HUES48 (cell line): ENCODE measurements around the gene ST6GAL1.
"Not testable (repeated sequence)": the region's sequence is repeated elsewhere in the genome, so short reads cannot be mapped to it uniquely, and the experiment has no call there.

ENCODE experiments used
- H3K27ac ChIP-seq: one replicate; pipeline ENCODE4 v1.7.0; 2013; ENCODE audit warnings: low read depth, low read length, inconsistent platforms
- H3K27me3 ChIP-seq: 2 replicates; pipeline ENCODE4 v1.6.1; 2013; ENCODE audit warnings: mild to moderate bottlenecking, low read length; ENCODE audit not compliant: control insufficient read depth, insufficient read depth
- H3K36me3 ChIP-seq: 2 replicates; pipeline ENCODE4 v1.6.1; 2013; ENCODE audit warnings: low read length; ENCODE audit not compliant: control insufficient read depth, insufficient read depth
- H3K4me1 ChIP-seq: 2 replicates; pipeline ENCODE4 v1.6.1; 2013; ENCODE audit warnings: mild to moderate bottlenecking, low read length; ENCODE audit not compliant: control insufficient read depth, insufficient read depth
- H3K4me3 ChIP-seq: 2 replicates; pipeline ENCODE4 v1.5.1; 2013; ENCODE audit warnings: mild to moderate bottlenecking, low read depth, low read length
- H3K9ac ChIP-seq: 2 replicates; pipeline ENCODE4 v1.6.1; 2013; ENCODE audit warnings: mild to moderate bottlenecking, low read depth, low read length, moderate library complexity
- H3K9me3 ChIP-seq: 2 replicates; pipeline ENCODE4 v1.6.1; 2013; ENCODE audit warnings: low read length; ENCODE audit not compliant: control insufficient read depth, insufficient read depth

Gene ST6GAL1

DNA sequence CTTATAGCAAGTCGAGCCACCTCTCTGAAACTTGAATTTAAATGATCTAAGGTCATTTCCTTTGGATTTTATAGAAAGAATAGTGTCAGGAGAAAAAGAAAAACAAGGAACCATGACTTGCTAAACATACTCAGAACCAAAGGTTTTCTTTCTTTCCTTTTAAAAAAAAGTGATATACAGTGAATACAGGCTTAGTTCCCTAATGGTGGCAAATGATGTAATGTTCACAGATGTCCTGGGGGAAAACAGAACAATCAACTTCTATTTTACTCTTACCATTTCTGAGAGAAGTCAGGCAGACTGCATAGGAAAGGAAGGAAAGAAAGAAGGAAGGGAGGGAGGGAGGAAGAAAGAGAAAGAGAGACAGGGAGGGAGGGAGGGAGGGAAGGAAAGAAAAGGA is 56.5 kb downstream of the ST6GAL1 start:
- Histone ChIP-seq H3K4me1 (no peaks in the 10 kb centered on the region), H3K27me3 (no peaks in the 10 kb centered on the region), H3K9me3 (no peaks in the 10 kb centered on the region), H3K9ac (no peak overlapping the region), H3K4me3 (no peak overlapping the region), H3K27ac (no peak overlapping the region), H3K36me3 (peaks cover 61% of the 10 kb centered on the region)

DNA sequence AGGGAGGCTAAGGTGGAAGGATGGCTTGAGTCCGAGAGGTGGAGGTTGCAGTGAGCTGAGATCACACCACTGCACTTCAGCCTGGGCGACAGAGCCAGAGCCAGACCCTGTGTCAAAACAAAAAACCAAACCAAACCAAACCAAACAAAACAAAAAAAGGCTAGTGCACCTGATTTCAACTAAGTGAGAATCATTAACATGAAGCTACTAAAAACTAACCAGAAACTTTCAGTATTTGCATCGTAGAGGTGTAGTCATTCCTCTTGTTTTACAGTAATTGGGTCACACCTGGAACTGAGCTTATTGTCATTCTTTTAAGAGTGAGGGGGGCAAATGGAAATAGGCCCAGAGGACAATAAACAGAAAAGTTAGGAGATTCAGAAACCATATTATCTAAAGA is 58.5 kb downstream of the ST6GAL1 start:
- H3K9ac ChIP-seq = no peak overlapping the region

GRCh38 chr3:186989429-186989828 is 59.1 kb downstream of the ST6GAL1 start:
- H3K27ac ChIP-seq = no peak overlapping the region

More for the DNA sequence above, 58.5 kb downstream of the ST6GAL1 start:
- Histone ChIP-seq H3K36me3 (peaks cover 45% of the 10 kb centered on the region), H3K4me1 (peaks cover 12% of the 10 kb centered on the region), H3K4me3 (no peak overlapping the region), H3K27me3 (no peaks in the 10 kb centered on the region), H3K27ac (no peak overlapping the region), H3K9me3 (no peaks in the 10 kb centered on the region)

GRCh38 chr3:186990277-186990676 is 60.0 kb downstream of the ST6GAL1 start:
- peaks cover 18% of the 10 kb centered on the region for H3K4me1 ChIP-seq
- H3K27ac ChIP-seq = no peak overlapping the region
- H3K4me3 ChIP-seq = no peak overlapping the region
- no peaks in the 10 kb centered on the region for H3K27me3 ChIP-seq
- peaks cover 47% of the 10 kb centered on the region for H3K36me3 ChIP-seq
- no peak overlapping the region for H3K9ac ChIP-seq
- no peaks in the 10 kb centered on the region for H3K9me3 ChIP-seq

More at GRCh38 chr3:186989429-186989828, 59.1 kb downstream of the ST6GAL1 start:
- peaks cover 18% of the 10 kb centered on the region for H3K4me1 ChIP-seq
- H3K36me3 ChIP-seq = peaks cover 47% of the 10 kb centered on the region
- no peak overlapping the region for H3K4me3 ChIP-seq
- H3K9me3 ChIP-seq = no peaks in the 10 kb centered on the region
- no peaks in the 10 kb centered on the region for H3K27me3 ChIP-seq
- H3K9ac ChIP-seq = no peak overlapping the region

GRCh38 chr3:186990878-186991308 is 60.6 kb downstream of the ST6GAL1 start:
- Histone ChIP-seq H3K4me3 (no peak overlapping the region), H3K9ac (no peak overlapping the region), H3K9me3 (no peaks in the 10 kb centered on the region), H3K27ac (no peak overlapping the region), H3K36me3 (peaks cover 43% of the 10 kb centered on the region), H3K27me3 (no peaks in the 10 kb centered on the region), H3K4me1 (peaks cover 18% of the 10 kb centered on the region)

DNA sequence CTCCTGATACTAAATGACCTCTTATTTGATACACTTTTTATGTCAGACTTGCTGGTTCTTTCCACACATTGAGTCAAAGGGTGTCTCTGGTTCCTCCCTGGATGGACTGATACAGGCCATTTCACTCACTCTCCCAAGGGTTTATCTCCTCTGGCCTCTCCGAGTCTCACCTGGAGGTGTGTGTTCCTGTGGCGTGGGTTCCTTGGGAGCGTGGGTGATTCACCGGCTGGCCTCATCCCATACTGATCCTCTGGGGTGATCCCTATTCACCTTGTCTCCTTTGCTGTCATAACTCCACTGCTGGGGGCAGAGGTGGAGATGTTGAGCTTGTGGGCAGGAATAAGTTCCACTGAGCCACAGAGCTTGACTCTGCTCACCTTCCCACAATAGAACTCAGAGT is 61.1 kb downstream of the ST6GAL1 start:
- no peak overlapping the region for H3K9ac ChIP-seq
- no peak overlapping the region for H3K27ac ChIP-seq
- no peaks in the 10 kb centered on the region for H3K27me3 ChIP-seq
- H3K4me1 ChIP-seq = peaks cover 18% of the 10 kb centered on the region
- no peaks in the 10 kb centered on the region for H3K9me3 ChIP-seq
- H3K4me3 ChIP-seq = no peak overlapping the region
- H3K36me3 ChIP-seq = peaks cover 41% of the 10 kb centered on the region

GRCh38 chr3:186992096-186992495 is 61.8 kb downstream of the ST6GAL1 start:
- not testable (repeated sequence) for H3K9me3 ChIP-seq, H3K4me3 ChIP-seq, H3K9ac ChIP-seq, H3K27me3 ChIP-seq, H3K27ac ChIP-seq
- peaks cover 18% of the 10 kb centered on the region for H3K4me1 ChIP-seq
- peaks cover 40% of the 10 kb centered on the region for H3K36me3 ChIP-seq

DNA sequence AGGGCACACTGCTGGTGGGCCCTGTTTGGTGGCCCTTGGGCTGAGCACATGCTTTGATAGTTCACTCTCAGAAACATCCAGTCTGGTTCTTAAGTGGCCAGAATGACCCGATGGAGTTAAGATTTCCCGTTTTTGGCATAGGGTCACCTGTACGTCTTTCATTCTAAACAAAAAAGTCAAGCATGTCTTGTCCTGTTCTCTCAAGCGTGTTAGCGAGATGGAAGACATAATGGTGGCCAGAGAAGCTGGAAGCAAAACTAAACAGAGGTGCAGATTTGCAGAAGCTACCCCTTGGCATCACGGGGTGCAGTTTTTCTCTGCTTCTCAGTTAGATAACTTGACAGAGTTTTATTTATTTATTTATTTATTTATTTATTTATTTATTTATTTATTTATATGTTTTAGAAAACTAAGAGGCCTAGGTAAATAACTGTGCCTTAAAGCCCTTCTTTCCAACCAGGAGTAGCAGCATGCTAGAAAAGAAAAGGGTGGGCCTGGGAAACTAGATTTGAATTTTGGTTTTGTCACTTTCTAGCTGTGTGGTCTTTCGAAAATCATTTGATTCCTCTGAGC is 63.0 kb downstream of the ST6GAL1 start:
- H3K4me3 ChIP-seq = no peak overlapping the region
- H3K27ac ChIP-seq = no peak overlapping the region
- no peak overlapping the region for H3K9ac ChIP-seq
- peaks cover 31% of the 10 kb centered on the region for H3K36me3 ChIP-seq
- H3K9me3 ChIP-seq = no peaks in the 10 kb centered on the region
- peaks cover 25% of the 10 kb centered on the region for H3K4me1 ChIP-seq
- no peaks in the 10 kb centered on the region for H3K27me3 ChIP-seq

DNA sequence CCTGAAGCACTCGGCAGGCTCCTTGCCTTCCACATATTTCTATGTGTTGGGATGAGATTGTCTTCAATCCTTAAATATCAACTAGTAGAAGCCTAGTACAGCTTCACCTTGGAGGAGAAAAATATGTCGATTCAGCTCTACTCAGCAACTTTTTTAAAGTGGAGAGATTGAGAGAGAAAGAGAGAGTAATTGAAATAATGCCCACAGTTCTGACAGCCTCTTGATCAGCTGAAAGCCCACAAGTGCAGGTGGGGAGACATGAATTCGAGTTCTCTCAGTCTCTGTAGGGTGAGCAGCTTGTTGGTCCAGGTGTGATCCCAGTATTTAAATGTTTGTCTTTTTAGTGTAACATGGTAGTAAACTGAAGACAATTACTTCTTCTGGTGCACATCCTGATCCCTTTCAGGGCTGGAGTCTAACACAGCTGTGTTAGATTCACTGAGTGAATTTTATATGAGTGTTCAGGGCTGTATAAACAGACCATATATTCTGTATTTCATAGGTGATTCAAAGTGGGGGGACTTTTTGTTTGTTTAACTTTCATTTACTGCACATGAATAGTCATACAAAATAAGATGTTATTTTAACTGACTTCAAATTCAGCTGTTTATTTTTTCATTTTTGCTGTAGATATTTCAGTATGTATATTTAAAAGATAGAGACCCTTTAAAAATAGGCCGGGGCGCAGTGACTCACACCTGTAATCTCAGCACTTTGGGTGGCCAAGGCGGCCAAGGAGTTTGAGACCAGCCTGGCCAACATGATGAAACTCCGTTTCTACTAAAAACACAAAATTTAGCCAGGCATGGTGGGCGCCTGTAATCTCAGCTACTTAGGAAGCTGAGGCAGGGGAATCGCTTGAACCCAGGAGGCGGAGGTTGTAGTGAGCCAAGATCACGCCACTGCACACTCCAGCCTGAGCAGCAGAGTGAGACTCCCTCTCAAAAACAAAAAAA is 64.0 kb downstream of the ST6GAL1 start:
- Histone ChIP-seq H3K4me3 (no peak overlapping the region), H3K27ac (no peak overlapping the region), H3K27me3 (no peaks in the 10 kb centered on the region), H3K9me3 (no peaks in the 10 kb centered on the region), H3K9ac (no peak overlapping the region), H3K4me1 (peaks cover 30% of the 10 kb centered on the region), H3K36me3 (peaks cover 31% of the 10 kb centered on the region)

GRCh38 chr3:186996356-186996755 is 66.0 kb downstream of the ST6GAL1 start:
- no peak overlapping the region for H3K4me3 ChIP-seq

DNA sequence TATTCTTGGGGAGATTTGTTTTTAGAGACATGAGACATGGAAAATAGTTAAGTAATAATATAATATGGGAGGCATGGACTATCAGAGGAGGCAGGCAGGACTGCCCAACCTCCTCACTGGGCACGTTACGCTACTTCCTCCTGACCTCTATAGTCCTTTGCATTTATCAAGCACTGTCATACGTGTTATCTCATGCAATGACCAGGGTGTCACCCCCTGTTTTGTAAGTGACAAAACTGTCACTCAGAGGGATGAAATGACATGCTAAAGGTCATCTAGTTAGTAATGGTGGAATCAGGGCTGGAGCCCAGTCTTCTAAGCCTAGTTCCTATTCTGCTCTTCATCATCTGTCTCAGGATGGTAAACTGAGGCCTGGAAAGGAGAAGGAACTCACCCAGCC is 66.7 kb downstream of the ST6GAL1 start:
- no peak overlapping the region for H3K27ac ChIP-seq
- no peaks in the 10 kb centered on the region for H3K9me3 ChIP-seq
- H3K4me3 ChIP-seq = no peak overlapping the region
- no peak overlapping the region for H3K9ac ChIP-seq
- H3K27me3 ChIP-seq = no peaks in the 10 kb centered on the region
- peaks cover 19% of the 10 kb centered on the region for H3K36me3 ChIP-seq
- H3K4me1 ChIP-seq = peaks cover 43% of the 10 kb centered on the region

More at GRCh38 chr3:186996356-186996755, 66.0 kb downstream of the ST6GAL1 start:
- Histone ChIP-seq H3K27me3 (no peaks in the 10 kb centered on the region), H3K27ac (no peak overlapping the region), H3K9me3 (no peaks in the 10 kb centered on the region), H3K36me3 (peaks cover 26% of the 10 kb centered on the region), H3K4me1 (peaks cover 42% of the 10 kb centered on the region), H3K9ac (no peak overlapping the region)
